Muscle layer of duodenum (tissue), 2 donors: ENCODE results near the gene PPP1R12B.
"Not testable (repeated sequence)": the region's sequence is repeated elsewhere in the genome, so short reads cannot be mapped to it uniquely, and the experiment has no call there.

Experiments used
- H3K27ac ChIP-seq: one replicate; pipeline ENCODE4 v1.7.0; 2013; ENCODE audit warnings: mild to moderate bottlenecking, low read length
- H3K27me3 ChIP-seq: one replicate; pipeline ENCODE4 v1.7.0; 2013; ENCODE audit warnings: low read depth, mild to moderate bottlenecking, control low read depth, low read length
- H3K36me3 ChIP-seq, 2 donors: one replicate each; pipeline ENCODE4 v1.7.0; 2013; ENCODE audit warnings: low read length in 2 of 2, control low read depth in 1 of 2, mild to moderate bottlenecking in 1 of 2; ENCODE audit not compliant: insufficient read depth in 2 of 2, control insufficient read depth in 1 of 2
- H3K4me1 ChIP-seq, 2 donors: one replicate each; pipeline ENCODE4 v1.7.0; 2013; ENCODE audit warnings: low read length in 2 of 2, mild to moderate bottlenecking in 2 of 2, control low read depth in 1 of 2, moderate library complexity in 1 of 2; ENCODE audit not compliant: insufficient read depth in 2 of 2, control insufficient read depth in 1 of 2
- H3K4me3 ChIP-seq, 2 donors: one replicate each; pipeline ENCODE4 v1.7.0; 2013; ENCODE audit warnings: low read length in 2 of 2, low read depth in 1 of 2, mild to moderate bottlenecking in 1 of 2
- H3K9me3 ChIP-seq, 2 donors: one replicate each; pipeline ENCODE4 v1.7.0; 2013; ENCODE audit warnings: low read length in 2 of 2, control low read depth in 1 of 2, mild to moderate bottlenecking in 1 of 2; ENCODE audit not compliant: control insufficient read depth in 1 of 2
- donor health status: healthy.

PPP1R12B gene

GRCh38 chr1:202351725-202352124 lies 3.2 kb downstream of the PPP1R12B start:
- Histone ChIP-seq H3K4me3 (no peak overlapping the region), H3K4me1 (peaks cover 0 to 11% of the 10 kb centered on the region in 2 donors), H3K9me3 (no peaks in the 10 kb centered on the region), H3K27ac (no peak overlapping the region), H3K27me3 (no peaks in the 10 kb centered on the region), H3K36me3 (peaks cover 0 to 3% of the 10 kb centered on the region in 2 donors)

- H3K4me1 ChIP-seq, result peaks cover 0 to 11% of the 10 kb centered on the region in 2 donors
- H3K9me3 ChIP-seq, H3K27ac ChIP-seq, H3K4me3 ChIP-seq, H3K36me3 ChIP-seq, H3K27me3 ChIP-seq: not testable (repeated sequence)
Measured at GRCh38 chr1:202352583-202353197, 4.2 kb downstream of the PPP1R12B start.

GRCh38 chr1:202355944-202356553 lies 7.5 kb downstream of the PPP1R12B start:
- Histone ChIP-seq H3K4me1 (no peaks in the 10 kb centered on the region), H3K4me3 (no peak overlapping the region), H3K9me3 (no peaks in the 10 kb centered on the region), H3K27ac (no peak overlapping the region), H3K27me3 (no peaks in the 10 kb centered on the region), H3K36me3 (no peaks in the 10 kb centered on the region)

GRCh38 chr1:202357506-202357905 lies 9.0 kb downstream of the PPP1R12B start:
- no peaks in the 10 kb centered on the region for H3K36me3 ChIP-seq
- no peak overlapping the region for H3K27ac ChIP-seq
- H3K27me3 ChIP-seq, result no peaks in the 10 kb centered on the region
- H3K9me3 ChIP-seq, result no peaks in the 10 kb centered on the region
- no peak overlapping the region for H3K4me3 ChIP-seq
- no peaks in the 10 kb centered on the region for H3K4me1 ChIP-seq

- Histone ChIP-seq H3K27me3 (no peaks in the 10 kb centered on the region), H3K4me1 (peaks cover 0 to 7% of the 10 kb centered on the region in 2 donors), H3K36me3 (no peaks in the 10 kb centered on the region), H3K4me3 (no peak overlapping the region), H3K9me3 (no peaks in the 10 kb centered on the region), H3K27ac (no peak overlapping the region)
Measured at GRCh38 chr1:202361224-202361623, 12.7 kb downstream of the PPP1R12B start.

- Histone ChIP-seq H3K27me3 (no peaks in the 10 kb centered on the region), H3K36me3 (no peaks in the 10 kb centered on the region), H3K4me3 (no peak overlapping the region), H3K4me1 (peaks cover 0 to 7% of the 10 kb centered on the region in 2 donors), H3K9me3 (no peaks in the 10 kb centered on the region), H3K27ac (no peak overlapping the region)
Measured at GRCh38 chr1:202361701-202362100, 13.2 kb downstream of the PPP1R12B start.

GRCh38 chr1:202362212-202362611 lies 13.7 kb downstream of the PPP1R12B start:
- Histone ChIP-seq H3K27ac (no peak overlapping the region), H3K27me3 (no peaks in the 10 kb centered on the region), H3K4me3 (no peak overlapping the region), H3K9me3 (no peaks in the 10 kb centered on the region), H3K36me3 (no peaks in the 10 kb centered on the region), H3K4me1 (peaks cover 0 to 7% of the 10 kb centered on the region in 2 donors)

GRCh38 chr1:202365092-202365815 lies 16.8 kb downstream of the PPP1R12B start:
- H3K27me3 ChIP-seq, result no peaks in the 10 kb centered on the region
- H3K4me1 ChIP-seq, result peaks cover 0 to 7% of the 10 kb centered on the region in 2 donors
- no peak overlapping the region for H3K4me3 ChIP-seq
- H3K27ac ChIP-seq, result no peak overlapping the region
- no peaks in the 10 kb centered on the region for H3K36me3 ChIP-seq
- no peaks in the 10 kb centered on the region for H3K9me3 ChIP-seq

GRCh38 chr1:202367271-202367670 lies 18.8 kb downstream of the PPP1R12B start:
- H3K27me3 ChIP-seq, result no peaks in the 10 kb centered on the region
- H3K36me3 ChIP-seq, result no peaks in the 10 kb centered on the region
- H3K9me3 ChIP-seq, result no peaks in the 10 kb centered on the region
- peaks cover 0 to 7% of the 10 kb centered on the region in 2 donors for H3K4me1 ChIP-seq
- H3K27ac ChIP-seq, result no peak overlapping the region
- no peak overlapping the region for H3K4me3 ChIP-seq

- not testable (repeated sequence) for H3K4me1 ChIP-seq, H3K9me3 ChIP-seq, H3K4me3 ChIP-seq, H3K27ac ChIP-seq, H3K36me3 ChIP-seq, H3K27me3 ChIP-seq
Measured at GRCh38 chr1:202370906-202371305, 22.4 kb downstream of the PPP1R12B start.

- Histone ChIP-seq H3K36me3 (no peaks in the 10 kb centered on the region), H3K4me1 (no peaks in the 10 kb centered on the region), H3K27ac (no peak overlapping the region), H3K27me3 (no peaks in the 10 kb centered on the region), H3K9me3 (no peaks in the 10 kb centered on the region), H3K4me3 (no peak overlapping the region)
Measured at GRCh38 chr1:202374099-202374498, 25.6 kb downstream of the PPP1R12B start.
